ENCODE measurements around the gene SLC24A3.

DNA sequence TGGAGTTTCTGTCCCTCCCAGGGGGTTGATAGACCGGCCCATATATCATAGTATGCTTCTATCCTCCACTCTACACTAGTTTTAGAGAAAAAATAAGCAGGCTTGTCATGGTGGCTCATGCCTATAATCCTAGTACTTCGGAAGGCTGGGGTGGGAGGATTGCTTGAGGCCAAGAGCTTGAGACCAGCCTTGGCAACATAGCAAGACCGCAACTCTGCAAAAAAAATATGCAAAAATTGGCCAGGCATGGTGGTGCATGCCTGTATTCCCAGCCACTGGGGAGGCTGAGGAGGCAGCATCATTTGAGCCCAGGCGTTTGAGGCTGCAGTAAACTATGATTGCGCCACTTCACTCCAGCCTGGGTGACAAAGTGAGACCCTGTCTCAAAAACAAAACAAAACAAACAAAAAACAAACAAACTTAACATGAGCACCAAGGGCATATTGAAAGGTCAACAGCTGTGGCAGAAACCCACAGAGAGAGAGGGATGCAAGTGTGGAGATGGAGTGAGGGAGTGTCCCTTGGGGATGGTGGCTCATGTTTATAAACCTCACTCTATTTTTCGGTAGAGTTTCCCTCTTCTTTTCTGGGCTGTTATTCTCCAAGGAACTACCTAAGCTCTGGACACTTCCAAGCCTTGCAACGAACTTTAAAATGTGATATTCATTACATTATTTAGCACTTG lies 24.1 kb downstream of the SLC24A3 start:
- TF ChIP-seq FOXM1 (IDR thresholded peaks at IDR 0.05; ENCODE audit: borderline replicate concordance), result no peak
- TF ChIP-seq HDGF (IDR thresholded peaks at IDR 0.05; ENCODE audit: borderline replicate concordance), result no peak
- TF ChIP-seq ZNF384 (IDR thresholded peaks at IDR 0.05), result no peak
- TF ChIP-seq BHLHE40 (IDR thresholded peaks at IDR 0.05; ENCODE audit: borderline replicate concordance), result no peak
- TF ChIP-seq ELF4 (IDR thresholded peaks at IDR 0.05), result no peak
- TF ChIP-seq FOXK2 (IDR thresholded peaks at IDR 0.05), result no peak
- no peak for TF ChIP-seq SP1 (IDR thresholded peaks at IDR 0.05)
- TF ChIP-seq L3MBTL2 (conservative IDR thresholded peaks at IDR 0.05), result no peak
- TF ChIP-seq CTBP1 (IDR thresholded peaks at IDR 0.05; ENCODE audit: borderline replicate concordance), result no peak
